Naive thymus-derived CD8-positive, alpha-beta T cell (primary cell): ENCODE measurements around the gene MERTK. TPM values are rescaled to one million over a fixed set of nuclear protein-coding genes. Genes with fewer than 3 reads are reported as not detected.
"Not testable (repeated sequence)": the region's sequence is repeated elsewhere in the genome, so short reads cannot be mapped to it uniquely, and the experiment has no call there.

ENCODE experiments used
- ATAC-seq, 2 donors: fragments of 150-1000 bp; cut with Tn5 transposase in 1 of 2; sonication (Bioruptor Pico), chemical (Tn5 transposase) in 1 of 2; 1 replicate in 1 of 2; 2 replicates in 1 of 2; pipeline ENCODE4 v1.10.0; 2021; ENCODE audit warnings: mild to moderate bottlenecking in 2 of 2, moderate library complexity in 2 of 2
- POLR2A ChIA-PET: fragments of 350-600 bp; sonication (Branson Sonifier 250); formaldehyde crosslinking; loops from one replicate; lab custom pipeline; 2021; ENCODE audit warnings: antibody characterized with exemption; lab: Charles Lee
- DNase-seq, 10 donors: peaks; one replicate each; pipeline versions ENCODE4 v3.0.0 to v3.0.0-alpha.2; 2020 to 2022
- H3K27ac Mint-ChIP-seq, 10 donors: one replicate each; pipeline ENCODE4 v1.8.0; 2020 to 2022; ENCODE audit warnings: mild to moderate bottlenecking in 10 of 10, mixed read lengths in 10 of 10, moderate library complexity in 4 of 10, inconsistent platforms in 1 of 10
- H3K27me3 Mint-ChIP-seq, 5 donors: one replicate each; pipeline ENCODE4 v1.8.0; 2021 to 2022; ENCODE audit warnings: mixed read lengths in 5 of 5
- H3K36me3 Mint-ChIP-seq, 3 donors: one replicate each; pipeline ENCODE4 v1.8.0; 2020 to 2022; ENCODE audit warnings: mixed read lengths in 3 of 3, mild to moderate bottlenecking in 2 of 3, inconsistent platforms in 1 of 3
- H3K4me1 Mint-ChIP-seq, 4 donors: one replicate each; pipeline ENCODE4 v1.8.0; 2021 to 2022; ENCODE audit warnings: mixed read lengths in 4 of 4
- H3K4me3 Mint-ChIP-seq, 10 donors: one replicate each; pipeline ENCODE4 v1.8.0; 2020 to 2022; ENCODE audit warnings: mild to moderate bottlenecking in 10 of 10, mixed read lengths in 10 of 10, moderate library complexity in 6 of 10, inconsistent platforms in 1 of 10
- H3K9me3 Mint-ChIP-seq, 9 donors: one replicate each; pipeline ENCODE4 v1.8.0; 2020 to 2022; ENCODE audit warnings: mixed read lengths in 9 of 9, mild to moderate bottlenecking in 3 of 9, inconsistent platforms in 1 of 9, moderate library complexity in 1 of 9
- polyA plus RNA-seq, 3 donors: library from polyadenylated mRNA; unstranded; fragments of 300-500 nt; fragmentation: Illumina TruSeq; gene quantifications; one replicate each; pipeline ENCODE4 v1.2.3, GENCODE V29; 2021
- total RNA-seq, 8 experiments: library from RNA in 2 of 8; stranded (reverse) in 2 of 8; gene quantifications; one replicate each; pipeline ENCODE4 v1.2.3 and lab custom pipeline; 2021 to 2026

The MERTK gene
- total RNA-seq (under 1 TPM; 0.55 to 0.69 TPM), polyA plus RNA-seq (not detected), total RNA-seq (lab: John Stamatoyannopoulos, UW) (0.17 to 0.71 (median 0.54) reads per million in 6 experiments)

GRCh38 chr2:111897924-111898702 is at the start of gene MERTK:
TSS of gene MERTK (plus strand) at chr2:111898607. CDS start at chr2:111898736, 129 bp downstream.
- Mint-ChIP-seq H3K27me3 (peaks cover 5 to 19% (median 17%) of the 10 kb centered on the region in 5 donors), H3K36me3 (no peaks in the 10 kb centered on the region), H3K4me1 (peaks cover 6 to 18% (median 17%) of the 10 kb centered on the region in 4 donors), H3K4me3 (peak within 1 kb of the TSS; percentile 69 to 90 (median 82)), H3K27ac (peak within 1 kb of the TSS in 3 of 10 donors; percentile 38 to 74 (median 46)), H3K9me3 (peaks cover 0 to 1% (median 0%) of the 10 kb centered on the region in 9 donors)
- ATAC-seq (peak; percentile 86 to 87), DNase-seq (peak in 9 of 10 donors; percentile 22 to 64 (median 47))
- POLR2A ChIA-PET = no interaction called here

GRCh38 chr2:111850646-111851045 is 47.8 kb upstream of the MERTK start:
- peaks cover 0 to 78% (median 7%) of the 10 kb centered on the region in 3 donors for H3K36me3 Mint-ChIP-seq
- DNase-seq = peak in 1 of 10 donors; percentile 2

DNA sequence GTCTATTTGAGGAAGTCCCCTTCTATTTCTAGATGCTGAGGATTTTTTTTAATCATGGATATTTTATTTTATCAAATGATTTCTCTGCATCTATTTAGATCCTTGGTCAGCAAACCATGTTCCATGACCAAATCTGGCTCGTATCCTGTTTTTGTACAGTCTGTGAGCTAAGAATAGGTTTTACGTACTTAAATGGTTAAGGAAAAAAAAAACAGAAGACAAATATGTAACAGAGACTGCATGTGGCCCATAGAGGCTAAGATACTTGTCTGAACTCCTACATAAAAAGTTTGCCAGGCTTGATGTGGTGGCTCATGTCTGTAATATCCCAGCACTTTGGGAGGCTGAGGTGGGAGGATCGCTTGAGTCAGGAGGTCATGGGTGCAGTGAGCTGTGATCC is 45.9 kb upstream of the MERTK start:
- POLR2A ChIA-PET, H3K27ac Mint-ChIP-seq, H3K4me3 Mint-ChIP-seq, H3K9me3 Mint-ChIP-seq, ATAC-seq, H3K4me1 Mint-ChIP-seq, H3K27me3 Mint-ChIP-seq, DNase-seq: not testable (repeated sequence)
- H3K36me3 Mint-ChIP-seq = peaks cover 0 to 87% (median 6%) of the 10 kb centered on the region in 3 donors

More at GRCh38 chr2:111850646-111851045, 47.8 kb upstream of the MERTK start:
- POLR2A ChIA-PET, H3K27ac Mint-ChIP-seq, ATAC-seq, H3K27me3 Mint-ChIP-seq, H3K4me3 Mint-ChIP-seq, H3K9me3 Mint-ChIP-seq, H3K4me1 Mint-ChIP-seq: not testable (repeated sequence)

GRCh38 chr2:111860005-111860404 is 38.4 kb upstream of the MERTK start:
- H3K4me3 Mint-ChIP-seq, H3K27ac Mint-ChIP-seq, ATAC-seq, DNase-seq, POLR2A ChIA-PET, H3K27me3 Mint-ChIP-seq, H3K4me1 Mint-ChIP-seq, H3K9me3 Mint-ChIP-seq: not testable (repeated sequence)
- peaks cover 4 to 70% (median 5%) of the 10 kb centered on the region in 3 donors for H3K36me3 Mint-ChIP-seq

GRCh38 chr2:111865124-111865523 is 33.3 kb upstream of the MERTK start:
- DNase-seq, ATAC-seq, H3K9me3 Mint-ChIP-seq, H3K27me3 Mint-ChIP-seq, POLR2A ChIA-PET, H3K4me1 Mint-ChIP-seq, H3K27ac Mint-ChIP-seq, H3K4me3 Mint-ChIP-seq: not testable (repeated sequence)
- H3K36me3 Mint-ChIP-seq = peaks cover 4 to 61% (median 5%) of the 10 kb centered on the region in 3 donors

GRCh38 chr2:111872806-111873205 is 25.6 kb upstream of the MERTK start:
- H3K27ac Mint-ChIP-seq, ATAC-seq, H3K9me3 Mint-ChIP-seq, H3K27me3 Mint-ChIP-seq, H3K4me3 Mint-ChIP-seq, DNase-seq, POLR2A ChIA-PET, H3K4me1 Mint-ChIP-seq: not testable (repeated sequence)
- H3K36me3 Mint-ChIP-seq = peaks cover 0 to 81% (median 8%) of the 10 kb centered on the region in 3 donors

DNA sequence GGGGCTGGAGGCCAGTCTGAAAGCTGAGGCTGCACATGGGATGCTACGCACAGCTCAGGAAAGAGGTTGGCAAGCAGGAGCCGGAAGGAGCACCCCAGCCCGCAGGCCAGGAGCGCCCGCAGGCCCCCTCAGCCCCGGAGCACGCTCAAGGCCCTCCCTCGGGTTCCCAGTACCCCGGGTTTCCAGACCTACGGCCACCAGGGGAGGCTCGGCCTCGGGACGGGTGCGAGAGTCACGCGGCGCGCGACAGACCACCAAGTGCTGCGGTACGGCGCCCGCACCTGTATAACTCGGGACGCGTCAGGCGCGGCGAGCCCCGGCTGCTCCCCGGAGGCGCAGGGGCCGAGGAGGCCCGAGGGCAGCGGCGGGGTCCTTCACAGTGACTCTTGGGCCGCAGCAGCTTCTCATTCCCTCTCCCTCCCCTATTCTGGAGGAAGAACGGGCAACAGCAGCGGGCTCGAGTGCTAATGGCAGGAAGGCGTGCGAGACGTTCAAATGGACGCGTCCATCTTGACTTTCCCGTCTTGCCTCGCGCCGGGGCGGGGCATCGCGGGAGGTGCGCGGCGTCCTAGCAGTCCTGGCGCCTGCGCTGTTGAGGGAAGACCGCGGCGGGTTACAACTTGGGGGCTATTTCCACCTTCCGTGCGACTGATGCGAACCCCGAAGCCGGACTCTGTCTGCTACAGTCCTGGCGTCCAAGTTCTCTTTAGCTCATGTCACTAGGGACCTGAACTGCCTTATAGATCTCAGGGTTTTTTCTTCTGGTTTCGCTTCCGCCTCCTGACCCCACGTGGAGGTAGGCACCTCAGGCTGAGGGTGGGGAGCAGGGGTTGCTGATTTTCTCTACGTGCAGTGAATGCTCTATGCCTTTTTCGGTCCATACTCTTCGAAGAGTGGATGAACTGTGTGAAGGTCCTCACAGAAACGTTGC is 14.5 kb upstream of the MERTK start, which contains the start of gene ANAPC1:
Gene ANAPC1, minus strand, starts transcription at position 533 of the 931 bp plus-strand sequence. CDS start 3,368 bp downstream, outside the sequence.
- Mint-ChIP-seq H3K27ac (peak within 1 kb of the TSS; percentile 92 to 99 (median 98)), H3K27me3 (no peaks in the 10 kb centered on the region), H3K4me3 (peak within 1 kb of the TSS; percentile 92 to 99 (median 95)), H3K4me1 (peaks cover 2 to 19% (median 14%) of the 10 kb centered on the region in 4 donors), H3K36me3 (peaks cover 0 to 16% (median 0%) of the 10 kb centered on the region in 3 donors), H3K9me3 (no peaks in the 10 kb centered on the region)
- POLR2A ChIA-PET = interaction anchor here (1.2 to 2.8 kb wide), 2 partner anchors 9 to 169 kb away, joined by 3 to 27 read pairs; partner anchors contain the start of gene TMEM87B
- ATAC-seq (peak; percentile 95), DNase-seq (peak; percentile 77 to 91 (median 82))

DNA sequence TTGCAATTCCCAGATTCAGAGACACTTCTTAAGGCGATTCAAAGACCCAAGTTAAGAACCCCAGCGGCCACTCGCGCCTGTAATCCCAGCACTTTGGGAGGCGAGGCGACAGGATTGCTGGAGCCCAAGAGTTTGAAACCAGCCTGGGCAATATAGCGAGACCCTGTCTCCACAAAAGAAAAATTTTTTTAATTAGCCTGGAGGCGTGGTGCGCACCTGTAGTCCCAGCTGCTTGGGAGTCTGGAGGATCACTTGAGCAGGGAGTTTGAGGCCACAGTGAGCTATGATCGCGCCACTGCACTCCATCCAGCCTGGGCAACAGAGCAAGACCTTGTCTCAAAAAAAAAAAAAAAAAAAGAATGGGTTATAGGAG is 13.8 kb upstream of the MERTK start:
- Mint-ChIP-seq H3K4me1 (peaks cover 2 to 19% (median 14%) of the 10 kb centered on the region in 4 donors), H3K27ac (peak overlapping the region; percentile 92 to 99 (median 98)), H3K4me3 (peak overlapping the region; percentile 92 to 99 (median 95)), H3K9me3 (no peaks in the 10 kb centered on the region), H3K27me3 (no peaks in the 10 kb centered on the region), H3K36me3 (peaks cover 0 to 11% (median 0%) of the 10 kb centered on the region in 3 donors)
- POLR2A ChIA-PET = interaction anchor here (2.8 kb wide), 1 partner anchor 169 kb away, joined by 27 read pairs; the partner anchor contains the start of gene TMEM87B
- ATAC-seq (no peak), DNase-seq (no peak)

DNA sequence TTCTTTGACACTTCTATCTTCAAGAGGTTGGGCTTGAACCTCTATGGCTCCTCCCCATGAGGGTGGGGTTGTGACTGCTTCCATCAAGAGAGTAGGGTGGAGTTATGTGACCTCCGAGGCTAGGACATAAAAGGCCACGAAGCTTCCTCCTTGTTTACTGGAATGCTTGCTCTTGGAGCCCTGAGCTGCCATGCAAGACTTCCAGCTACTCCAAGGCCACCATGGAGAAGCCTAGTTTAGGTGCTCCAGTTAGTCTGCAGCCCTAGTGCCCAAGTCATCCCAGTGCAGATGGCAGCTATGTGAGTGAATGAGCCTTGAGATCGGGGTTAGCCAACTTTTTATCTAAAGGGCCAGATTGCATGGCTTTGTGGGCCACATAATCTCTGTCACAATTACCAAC is 2.4 kb upstream of the MERTK start:
- POLR2A ChIA-PET = no interaction called here
- peaks cover 6 to 18% (median 17%) of the 10 kb centered on the region in 4 donors for H3K4me1 Mint-ChIP-seq
- H3K36me3 Mint-ChIP-seq = no peaks in the 10 kb centered on the region
- H3K9me3 Mint-ChIP-seq = no peaks in the 10 kb centered on the region
- H3K27me3 Mint-ChIP-seq = peaks cover 5 to 20% (median 17%) of the 10 kb centered on the region in 5 donors
- H3K4me3 Mint-ChIP-seq = peak overlapping the region in 2 of 10 donors; percentile 40 to 59
- ATAC-seq (no peak), DNase-seq (no peak)
- H3K27ac Mint-ChIP-seq = no peak overlapping the region

DNA sequence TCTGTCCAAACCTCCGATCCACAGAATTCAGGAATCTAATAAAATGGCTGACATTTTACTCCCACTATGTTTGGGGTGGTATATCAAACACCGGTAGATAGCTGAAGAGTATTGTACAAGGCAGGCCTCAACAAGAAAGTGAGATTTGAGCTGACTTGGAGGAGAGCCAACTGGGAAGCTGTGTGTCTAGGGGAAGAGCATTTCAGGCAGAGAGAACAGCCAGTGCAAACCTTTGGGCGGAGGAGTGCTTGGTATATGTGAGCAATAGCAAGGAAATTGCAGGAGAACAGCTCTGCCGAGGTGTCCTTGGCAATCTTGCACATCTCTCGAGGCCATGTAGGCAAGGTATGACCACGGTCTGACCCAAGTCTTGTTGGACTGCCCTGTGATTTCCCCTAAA is 1.8 kb upstream of the MERTK start:
- peak overlapping the region in 5 of 10 donors; percentile 12 to 60 (median 52) for H3K4me3 Mint-ChIP-seq
- H3K9me3 Mint-ChIP-seq = no peaks in the 10 kb centered on the region
- DNase-seq = no peak
- H3K27me3 Mint-ChIP-seq = peaks cover 5 to 20% (median 17%) of the 10 kb centered on the region in 5 donors
- peaks cover 6 to 18% (median 17%) of the 10 kb centered on the region in 4 donors for H3K4me1 Mint-ChIP-seq
- ATAC-seq = no peak
- POLR2A ChIA-PET = no interaction called here
- H3K36me3 Mint-ChIP-seq = no peaks in the 10 kb centered on the region
- no peak overlapping the region for H3K27ac Mint-ChIP-seq

DNA sequence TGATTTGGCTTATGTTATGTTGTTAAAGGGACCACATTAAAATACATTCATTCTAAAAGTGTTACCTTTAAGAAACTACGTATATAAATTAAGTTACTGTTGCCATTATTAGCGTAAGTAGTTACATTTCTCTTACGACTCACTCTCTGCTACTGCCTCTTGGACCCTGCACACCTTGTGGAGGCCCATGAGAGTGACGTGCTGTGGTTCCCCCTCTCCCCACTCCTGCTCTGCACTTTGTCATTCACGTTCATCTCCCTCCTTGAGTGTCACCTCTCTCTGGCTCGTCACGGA is 830 bp upstream of the MERTK start:
- H3K4me3 Mint-ChIP-seq = peak overlapping the region; percentile 69 to 88 (median 80)
- no peaks in the 10 kb centered on the region for H3K36me3 Mint-ChIP-seq
- peak overlapping the region in 1 of 10 donors; percentile 38 for H3K27ac Mint-ChIP-seq
- H3K9me3 Mint-ChIP-seq = no peaks in the 10 kb centered on the region
- ATAC-seq (no peak), DNase-seq (peak in 1 of 10 donors; percentile 24)
- peaks cover 6 to 18% (median 17%) of the 10 kb centered on the region in 4 donors for H3K4me1 Mint-ChIP-seq
- POLR2A ChIA-PET = no interaction called here
- peaks cover 5 to 19% (median 17%) of the 10 kb centered on the region in 5 donors for H3K27me3 Mint-ChIP-seq
